Gastrocnemius medialis (tissue), 4 donors: ENCODE data around the gene INPP5E. TPM values are rescaled to one million over a fixed set of nuclear protein-coding genes. Genes with fewer than 3 reads are reported as not detected.

Experiments used
- ATAC-seq, 2 donors: fragments of 150-250 bp; one replicate each; pipeline ENCODE4 v1.9.1; 2016
- DNase-seq, 2 donors: peaks; one replicate each; pipeline ENCODE4 v3.0.0-alpha.2; 2019
- H3K27ac ChIP-seq, 4 donors: fragments of 200-600 bp; sonication (generic); 1 replicate in 1 of 4; 2 replicates in 3 of 4; pipeline ENCODE4 v1.5.1; 2016 to 2018; ENCODE audit warnings: mild to moderate bottlenecking in 2 of 4, moderate library complexity in 1 of 4
- H3K27me3 ChIP-seq, 3 donors: fragments of 200-600 bp; sonication (generic) in 2 of 3; 1 replicate in 1 of 3; 2 replicates in 2 of 3; pipeline versions ENCODE4 v1.5.1 to v1.6.0; 2016 to 2019; ENCODE audit warnings: mild to moderate bottlenecking in 1 of 3, moderate library complexity in 1 of 3
- H3K36me3 ChIP-seq, 2 donors: fragments of 200-600 bp; sonication (generic) in 1 of 2; one replicate each; pipeline ENCODE4 v1.5.1; 2017 to 2018
- H3K4me1 ChIP-seq, 2 donors: fragments of 200-600 bp; sonication (generic) in 1 of 2; one replicate each; pipeline ENCODE4 v1.5.1; 2016 to 2017; ENCODE audit warnings: mild to moderate bottlenecking in 2 of 2
- H3K4me3 ChIP-seq, 4 donors: fragments of 200-600 bp; sonication (generic) in 3 of 4; 1 replicate in 1 of 4; 2 replicates in 3 of 4; pipeline ENCODE4 v1.5.1; 2016 to 2019; ENCODE audit warnings: mild to moderate bottlenecking in 2 of 4
- H3K9me3 ChIP-seq, 3 donors: fragments of 200-600 bp; sonication (generic) in 2 of 3; 1 replicate in 1 of 3; 2 replicates in 2 of 3; pipeline ENCODE4 v1.5.1; 2016 to 2019
- POLR2A ChIP-seq, 2 donors: fragments of 450-650 bp; IDR thresholded peaks; one replicate each; pipeline ENCODE4 v1.6.1; 2017; ENCODE audit warnings: antibody characterized with exemption in 2 of 2, mild to moderate bottlenecking in 2 of 2, moderate library complexity in 2 of 2
- in situ Hi-C, 4 donors: fragments of 200-750 bp; cut with MboI; loops; one replicate each; pipeline versions ENCODE4 v1.15.0 to v1.8.0; 2017; ENCODE audit warnings: low sequenced_read_pairs in 4 of 4
- intact Hi-C: fragments of 100-400 bp; cut with DNase I; formaldehyde crosslinking; loops from one replicate; pipeline ENCODE4 v1.15.1; 2023; ENCODE audit warnings: low total_unique reads
- total RNA-seq, 4 donors: library from RNA; depleted of rRNA; stranded (reverse); fragments of >200 nt; gene quantifications; one replicate each; pipeline versions ENCODE4 v1.1.0 to v1.2.3, GENCODE V29; 2016
- TF ChIP-seq, protein P1 (sequence below), 5 experiments: fragments of 450-650 bp in 3 of 5; fragments of 200-600 bp in 2 of 5; sonication (generic) in 2 of 5; IDR thresholded peaks in 4 of 5; conservative IDR thresholded peaks in 1 of 5; 1 replicate in 4 of 5; 2 replicates in 1 of 5; pipeline ENCODE4 v1.5.1; 2016 to 2019; ENCODE audit warnings: antibody characterized with exemption in 5 of 5, mild to moderate bottlenecking in 3 of 5, moderate library complexity in 3 of 5

Gene INPP5E
- total RNA-seq, 4 donors from 2014 or later = 5.0 to 6.7 (median 5.9) TPM

DNA sequence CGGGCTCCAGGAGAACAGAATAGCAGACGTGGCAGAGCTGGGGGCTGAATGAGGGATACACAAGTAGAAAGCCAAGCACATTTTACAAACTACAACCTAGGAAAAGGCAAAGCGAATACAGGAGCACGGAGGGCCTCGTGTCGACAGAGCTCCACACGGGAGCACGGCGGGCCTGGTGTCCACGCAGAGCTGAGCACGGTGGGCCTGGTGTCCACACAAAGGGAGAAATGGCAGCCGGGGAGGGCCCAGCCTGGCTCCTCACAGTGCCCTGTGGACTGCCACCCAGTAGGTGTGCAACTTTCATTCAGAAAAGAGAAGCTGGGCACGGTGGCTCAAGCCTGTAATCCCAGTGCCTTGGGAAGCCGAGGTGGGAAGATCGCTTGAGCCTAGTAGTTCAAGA, 3.4 kb upstream of the INPP5E start:
- TF ChIP-seq POLR2A (IDR thresholded peaks at IDR 0.05) = no peak
- TF ChIP-seq, protein P1, sequence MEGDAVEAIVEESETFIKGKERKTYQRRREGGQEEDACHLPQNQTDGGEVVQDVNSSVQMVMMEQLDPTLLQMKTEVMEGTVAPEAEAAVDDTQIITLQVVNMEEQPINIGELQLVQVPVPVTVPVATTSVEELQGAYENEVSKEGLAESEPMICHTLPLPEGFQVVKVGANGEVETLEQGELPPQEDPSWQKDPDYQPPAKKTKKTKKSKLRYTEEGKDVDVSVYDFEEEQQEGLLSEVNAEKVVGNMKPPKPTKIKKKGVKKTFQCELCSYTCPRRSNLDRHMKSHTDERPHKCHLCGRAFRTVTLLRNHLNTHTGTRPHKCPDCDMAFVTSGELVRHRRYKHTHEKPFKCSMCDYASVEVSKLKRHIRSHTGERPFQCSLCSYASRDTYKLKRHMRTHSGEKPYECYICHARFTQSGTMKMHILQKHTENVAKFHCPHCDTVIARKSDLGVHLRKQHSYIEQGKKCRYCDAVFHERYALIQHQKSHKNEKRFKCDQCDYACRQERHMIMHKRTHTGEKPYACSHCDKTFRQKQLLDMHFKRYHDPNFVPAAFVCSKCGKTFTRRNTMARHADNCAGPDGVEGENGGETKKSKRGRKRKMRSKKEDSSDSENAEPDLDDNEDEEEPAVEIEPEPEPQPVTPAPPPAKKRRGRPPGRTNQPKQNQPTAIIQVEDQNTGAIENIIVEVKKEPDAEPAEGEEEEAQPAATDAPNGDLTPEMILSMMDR (IDR thresholded peaks at IDR 0.05 in 4 of 5, conservative IDR thresholded peaks at IDR 0.05 in 1 of 5) = no peak
- Histone ChIP-seq H3K27ac (no peak overlapping the region), H3K27me3 (no peaks in the 10 kb centered on the region), H3K36me3 (peaks cover 0 to 74% of the 10 kb centered on the region in 2 donors), H3K4me3 (no peak overlapping the region), H3K9me3 (no peaks in the 10 kb centered on the region), H3K4me1 (peaks cover 10 to 17% of the 10 kb centered on the region in 2 donors)
- intact Hi-C loops = no loop called here
- in situ Hi-C loops = no loop called here
- DNase-seq (no peak), ATAC-seq (no peak)

DNA sequence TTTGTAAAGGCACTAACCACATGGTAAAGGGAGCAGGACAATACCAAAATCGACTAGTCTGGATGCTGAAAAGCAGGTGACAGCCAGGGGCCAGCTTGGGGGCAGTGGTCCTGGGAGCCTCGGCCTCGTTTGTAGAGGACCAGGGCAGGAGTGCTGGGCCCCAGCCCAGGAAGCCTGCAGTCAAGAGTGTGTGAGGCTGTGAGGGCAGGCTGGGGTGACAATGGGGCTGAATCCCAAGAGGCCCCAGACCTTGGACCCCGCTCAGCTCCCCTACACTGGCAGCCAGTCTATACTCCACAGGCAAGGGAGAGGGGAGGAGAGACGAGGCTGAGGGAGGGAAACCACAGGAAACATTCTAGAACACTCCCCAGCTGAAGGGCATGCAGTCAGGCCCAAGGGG, 2.6 kb upstream of the INPP5E start:
- in situ Hi-C loops (no loop called here), intact Hi-C loops (no loop called here)
- Histone ChIP-seq H3K27me3 (no peaks in the 10 kb centered on the region), H3K4me3 (no peak overlapping the region), H3K36me3 (peaks cover 0 to 66% of the 10 kb centered on the region in 2 donors), H3K9me3 (no peaks in the 10 kb centered on the region), H3K27ac (no peak overlapping the region), H3K4me1 (peaks cover 18 to 25% of the 10 kb centered on the region in 2 donors)
- TF ChIP-seq POLR2A (IDR thresholded peaks at IDR 0.05) = no peak
- TF ChIP-seq, protein P1 (IDR thresholded peaks at IDR 0.05 in 4 of 5, conservative IDR thresholded peaks at IDR 0.05 in 1 of 5) = no peak
- DNase-seq (no peak), ATAC-seq (no peak)

DNA sequence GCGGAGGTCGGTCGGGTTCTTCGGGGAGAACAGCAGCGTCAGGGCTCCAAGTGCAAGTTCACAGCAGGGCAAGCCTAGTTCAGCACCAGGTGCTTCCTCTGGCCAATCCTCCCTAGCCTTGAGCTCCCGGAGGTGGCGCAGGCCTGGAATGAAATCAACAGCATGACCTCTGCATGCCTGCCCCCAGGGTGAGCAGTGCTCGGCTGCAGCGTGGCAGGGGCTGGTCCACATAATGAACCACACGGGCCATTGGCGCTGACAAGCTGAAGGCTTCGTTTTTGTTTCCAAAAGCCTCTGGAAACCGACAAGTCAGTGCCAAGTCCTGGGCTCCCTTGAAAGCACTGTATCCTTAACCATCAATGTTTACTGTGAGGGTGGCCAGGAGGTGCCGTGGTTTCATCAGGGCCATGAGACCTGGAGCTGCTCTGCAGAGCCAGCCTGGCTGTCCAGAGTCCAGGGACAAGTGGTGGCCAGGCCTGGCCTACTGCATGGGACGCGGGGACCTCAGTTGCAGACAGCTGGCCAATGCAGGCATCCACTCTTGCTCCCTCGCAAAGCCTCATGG, 2.1 kb upstream of the INPP5E start:
- H3K27me3 ChIP-seq = no peaks in the 10 kb centered on the region
- DNase-seq (no peak), ATAC-seq (no peak)
- no peak overlapping the region for H3K4me3 ChIP-seq
- intact Hi-C loops = no loop called here
- no peak for TF ChIP-seq POLR2A (IDR thresholded peaks at IDR 0.05)
- TF ChIP-seq, protein P1 (IDR thresholded peaks at IDR 0.05 in 4 of 5, conservative IDR thresholded peaks at IDR 0.05 in 1 of 5) = no peak
- no peaks in the 10 kb centered on the region for H3K9me3 ChIP-seq
- H3K4me1 ChIP-seq = peaks cover 23 to 30% of the 10 kb centered on the region in 2 donors
- in situ Hi-C loops = no loop called here
- H3K36me3 ChIP-seq = peaks cover 0 to 61% of the 10 kb centered on the region in 2 donors
- peak overlapping the region in 1 of 4 donors; percentile 20 for H3K27ac ChIP-seq

DNA sequence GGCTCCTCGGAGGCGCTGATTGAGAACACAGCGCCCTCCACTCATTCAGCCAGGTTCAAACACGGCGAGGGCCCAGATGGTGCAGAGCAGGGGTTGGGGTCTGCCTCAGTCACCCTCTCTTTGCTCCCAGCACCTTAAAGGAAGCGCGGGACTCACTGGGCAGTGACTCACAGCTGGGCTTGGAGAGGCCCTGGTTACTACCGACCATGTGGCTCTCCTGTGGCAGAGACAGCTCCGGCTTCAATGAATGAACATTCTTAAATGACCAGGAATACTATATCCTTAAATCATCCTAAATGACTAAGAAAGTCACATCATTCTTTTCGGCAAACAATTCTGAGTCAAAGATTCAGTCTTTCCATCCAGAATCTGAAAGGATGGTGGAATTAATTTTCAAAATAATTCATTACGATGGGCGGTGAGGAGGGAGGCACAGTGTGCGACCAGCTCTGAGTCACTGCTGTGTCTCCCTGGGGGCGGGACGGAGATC, 1.6 kb upstream of the INPP5E start:
- in situ Hi-C loops = no loop called here
- Histone ChIP-seq H3K27ac (peak overlapping the region in 3 of 4 donors; percentile 65 to 88 (median 86)), H3K4me3 (no peak overlapping the region), H3K4me1 (peaks cover 26 to 30% of the 10 kb centered on the region in 2 donors), H3K27me3 (no peaks in the 10 kb centered on the region), H3K9me3 (no peaks in the 10 kb centered on the region), H3K36me3 (peaks cover 0 to 55% of the 10 kb centered on the region in 2 donors)
- intact Hi-C loops = no loop called here
- ATAC-seq (no peak), DNase-seq (no peak)
- TF ChIP-seq, protein P1 (IDR thresholded peaks at IDR 0.05 in 4 of 5, conservative IDR thresholded peaks at IDR 0.05 in 1 of 5) = no peak
- TF ChIP-seq POLR2A (IDR thresholded peaks at IDR 0.05) = no peak
